Astrocyte (in vitro differentiated cells and primary cell): Measurements from ENCODE around the gene ZFP91. TPM values are rescaled to one million over a fixed set of nuclear protein-coding genes. Genes with fewer than 3 reads are reported as not detected.

ENCODE experiments used
- DNase-seq: peaks from one replicate; pipeline ENCODE4 v3.0.0-alpha.2; 2010; ENCODE audit warnings: low read depth
- FAIRE-seq: peaks from 2 replicates; lab custom pipeline; 2011; peaks lifted over from hg19 to GRCh38; lab: Jason Lieb, UNC
- H2AFZ ChIP-seq: 2 replicates; pipeline ENCODE4 v1.6.0; 2012; ENCODE audit warnings: low read depth, low read length, inconsistent platforms
- H3K27ac ChIP-seq: 2 replicates; pipeline ENCODE4 v1.5.1; 2011; ENCODE audit warnings: low read depth, low read length, inconsistent platforms
- H3K27me3 ChIP-seq: 2 replicates; pipeline ENCODE4 v1.6.0; 2011; ENCODE audit warnings: low read length, inconsistent platforms; ENCODE audit not compliant: insufficient read depth
- H3K36me3 ChIP-seq: 2 replicates; pipeline ENCODE4 v1.5.1; 2011; ENCODE audit warnings: low read length, inconsistent platforms; ENCODE audit not compliant: insufficient read depth
- H3K4me1 ChIP-seq: 2 replicates; pipeline ENCODE4 v1.5.1; 2011; ENCODE audit warnings: low read length, inconsistent platforms; ENCODE audit not compliant: insufficient read depth
- H3K4me2 ChIP-seq: 2 replicates; pipeline ENCODE4 v1.6.0; 2012; ENCODE audit warnings: low read length, inconsistent platforms
- H3K4me3 ChIP-seq: 2 replicates; pipeline ENCODE4 v1.5.1; 2011; ENCODE audit warnings: low read depth, mild to moderate bottlenecking, low read length, inconsistent platforms; ENCODE audit not compliant: insufficient read depth
- H3K79me2 ChIP-seq: 2 replicates; pipeline ENCODE4 v1.6.0; 2012; ENCODE audit warnings: mild to moderate bottlenecking, low read length, inconsistent platforms; ENCODE audit not compliant: insufficient read depth
- H3K9ac ChIP-seq: 2 replicates; pipeline ENCODE4 v1.6.0; 2012; ENCODE audit warnings: mild to moderate bottlenecking, low read length, inconsistent platforms
- H3K9me3 ChIP-seq: 2 replicates; pipeline ENCODE4 v1.5.1; 2012; ENCODE audit warnings: low read depth, mild to moderate bottlenecking, low read length, inconsistent platforms; ENCODE audit not compliant: insufficient read depth
- H4K20me1 ChIP-seq: 2 replicates; pipeline ENCODE4 v1.6.0; 2012; ENCODE audit warnings: low read length, inconsistent platforms; ENCODE audit not compliant: insufficient read depth
- H3K27ac Mint-ChIP-seq: one replicate; pipeline ENCODE4 v1.8.0; 2021; ENCODE audit warnings: mild to moderate bottlenecking, mixed read lengths; ENCODE audit not compliant: unreplicated experiment
- H3K27me3 Mint-ChIP-seq: one replicate; pipeline ENCODE4 v1.8.0; 2021; ENCODE audit warnings: low read depth, mixed read lengths; ENCODE audit not compliant: unreplicated experiment
- H3K36me3 Mint-ChIP-seq: one replicate; pipeline ENCODE4 v1.8.0; 2021; ENCODE audit warnings: low read depth, mixed read lengths; ENCODE audit not compliant: unreplicated experiment
- H3K4me1 Mint-ChIP-seq: one replicate; pipeline ENCODE4 v1.8.0; 2021; ENCODE audit warnings: low read depth, mixed read lengths; ENCODE audit not compliant: unreplicated experiment
- H3K4me3 Mint-ChIP-seq: one replicate; pipeline ENCODE4 v1.8.0; 2021; ENCODE audit warnings: mild to moderate bottlenecking, moderate library complexity, mixed read lengths; ENCODE audit not compliant: unreplicated experiment
- H3K9me3 Mint-ChIP-seq: one replicate; pipeline ENCODE4 v1.8.0; 2021; ENCODE audit warnings: mild to moderate bottlenecking, mixed read lengths; ENCODE audit not compliant: unreplicated experiment
- EZH2 ChIP-seq: IDR thresholded peaks from 2 replicates; pipeline ENCODE4 v1.6.1; 2012; ENCODE audit warnings: mild to moderate bottlenecking, low read length, inconsistent platforms; ENCODE audit not compliant: insufficient read depth
- total RNA-seq: library from RNA; stranded (reverse); gene quantifications from 2 replicates; pipeline ENCODE4 v1.2.1, GENCODE V29; 2021
- TF ChIP-seq, protein P1 (sequence below): IDR thresholded peaks from 2 replicates; pipeline ENCODE4 v1.5.1; 2011; ENCODE audit warnings: low read depth, mild to moderate bottlenecking, inconsistent platforms, low read length, moderate library complexity; ENCODE audit not compliant: insufficient read depth

The ZFP91 gene
- total RNA-seq, 1 donor from 2014 or later = 40.1 TPM

DNA sequence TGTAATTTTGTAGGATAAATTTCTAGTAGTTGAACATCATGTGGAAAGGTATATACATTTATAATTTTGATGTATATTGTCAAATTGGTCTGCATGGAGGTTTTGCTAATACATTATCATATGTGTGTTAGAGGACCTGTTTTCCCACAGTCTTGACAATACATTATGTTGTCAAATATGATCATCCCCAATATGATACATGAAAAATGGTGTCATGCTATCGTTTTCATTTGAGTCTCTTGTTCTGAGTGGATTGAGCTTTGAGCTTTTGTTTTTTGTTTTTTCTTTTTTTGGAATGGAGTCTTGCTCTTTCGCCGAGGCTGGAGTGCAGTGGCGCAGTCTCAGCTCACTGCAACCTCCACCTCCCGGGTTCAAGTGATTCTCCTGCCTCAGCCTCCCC is 29.5 kb downstream of the ZFP91 start:
- Mint-ChIP-seq H3K27me3 (no peaks in the 10 kb centered on the region), H3K27ac (no peak overlapping the region), H3K36me3 (peaks cover 11% of the 10 kb centered on the region), H3K4me1 (no peaks in the 10 kb centered on the region), H3K9me3 (no peaks in the 10 kb centered on the region), H3K4me3 (no peak overlapping the region)
- no peak overlapping the region for H3K27ac ChIP-seq
- H3K27me3 ChIP-seq = no peaks in the 10 kb centered on the region
- H2AFZ ChIP-seq = no peak overlapping the region
- no peaks in the 10 kb centered on the region for H3K9me3 ChIP-seq
- H3K9ac ChIP-seq = no peak overlapping the region
- H3K79me2 ChIP-seq = peaks cover 61% of the 10 kb centered on the region
- DNase-seq = no peak
- peaks cover 60% of the 10 kb centered on the region for H4K20me1 ChIP-seq
- no peaks in the 10 kb centered on the region for H3K4me1 ChIP-seq
- FAIRE-seq = no peak
- H3K4me3 ChIP-seq = no peak overlapping the region
- H3K36me3 ChIP-seq = peaks cover 33% of the 10 kb centered on the region
- H3K4me2 ChIP-seq = no peak overlapping the region
- no peak for TF ChIP-seq EZH2
- TF ChIP-seq, protein P1, sequence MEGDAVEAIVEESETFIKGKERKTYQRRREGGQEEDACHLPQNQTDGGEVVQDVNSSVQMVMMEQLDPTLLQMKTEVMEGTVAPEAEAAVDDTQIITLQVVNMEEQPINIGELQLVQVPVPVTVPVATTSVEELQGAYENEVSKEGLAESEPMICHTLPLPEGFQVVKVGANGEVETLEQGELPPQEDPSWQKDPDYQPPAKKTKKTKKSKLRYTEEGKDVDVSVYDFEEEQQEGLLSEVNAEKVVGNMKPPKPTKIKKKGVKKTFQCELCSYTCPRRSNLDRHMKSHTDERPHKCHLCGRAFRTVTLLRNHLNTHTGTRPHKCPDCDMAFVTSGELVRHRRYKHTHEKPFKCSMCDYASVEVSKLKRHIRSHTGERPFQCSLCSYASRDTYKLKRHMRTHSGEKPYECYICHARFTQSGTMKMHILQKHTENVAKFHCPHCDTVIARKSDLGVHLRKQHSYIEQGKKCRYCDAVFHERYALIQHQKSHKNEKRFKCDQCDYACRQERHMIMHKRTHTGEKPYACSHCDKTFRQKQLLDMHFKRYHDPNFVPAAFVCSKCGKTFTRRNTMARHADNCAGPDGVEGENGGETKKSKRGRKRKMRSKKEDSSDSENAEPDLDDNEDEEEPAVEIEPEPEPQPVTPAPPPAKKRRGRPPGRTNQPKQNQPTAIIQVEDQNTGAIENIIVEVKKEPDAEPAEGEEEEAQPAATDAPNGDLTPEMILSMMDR = no peak

DNA sequence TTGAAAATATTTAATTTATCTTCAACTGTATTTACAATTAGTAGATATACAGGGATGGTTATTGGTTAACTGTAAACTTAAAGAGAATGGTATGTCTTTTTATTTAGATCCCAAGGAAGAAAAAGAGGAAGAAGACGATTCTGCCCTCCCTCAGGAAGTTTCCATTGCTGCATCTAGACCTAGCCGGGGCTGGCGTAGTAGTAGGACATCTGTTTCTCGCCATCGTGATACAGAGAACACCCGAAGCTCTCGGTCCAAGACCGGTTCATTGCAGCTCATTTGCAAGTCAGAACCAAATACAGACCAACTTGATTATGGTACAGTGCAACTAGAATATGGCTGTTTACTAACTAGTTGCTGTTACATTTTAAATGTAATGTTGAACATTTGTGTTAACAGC is 30.9 kb downstream of the ZFP91 start:
- Histone ChIP-seq H3K9ac (no peak overlapping the region), H3K4me2 (no peak overlapping the region), H3K4me3 (no peak overlapping the region), H3K4me1 (no peaks in the 10 kb centered on the region), H3K9me3 (no peaks in the 10 kb centered on the region), H2AFZ (no peak overlapping the region), H3K36me3 (peaks cover 45% of the 10 kb centered on the region), H3K79me2 (peaks cover 48% of the 10 kb centered on the region), H4K20me1 (peaks cover 49% of the 10 kb centered on the region), H3K27ac (no peak overlapping the region), H3K27me3 (no peaks in the 10 kb centered on the region)
- no peaks in the 10 kb centered on the region for H3K9me3 Mint-ChIP-seq
- H3K36me3 Mint-ChIP-seq = peaks cover 9% of the 10 kb centered on the region
- H3K4me1 Mint-ChIP-seq = no peaks in the 10 kb centered on the region
- no peak for TF ChIP-seq EZH2
- TF ChIP-seq, protein P1 = no peak
- FAIRE-seq (no peak), DNase-seq (no peak)
- no peaks in the 10 kb centered on the region for H3K27me3 Mint-ChIP-seq
- H3K27ac Mint-ChIP-seq = no peak overlapping the region
- no peak overlapping the region for H3K4me3 Mint-ChIP-seq

DNA sequence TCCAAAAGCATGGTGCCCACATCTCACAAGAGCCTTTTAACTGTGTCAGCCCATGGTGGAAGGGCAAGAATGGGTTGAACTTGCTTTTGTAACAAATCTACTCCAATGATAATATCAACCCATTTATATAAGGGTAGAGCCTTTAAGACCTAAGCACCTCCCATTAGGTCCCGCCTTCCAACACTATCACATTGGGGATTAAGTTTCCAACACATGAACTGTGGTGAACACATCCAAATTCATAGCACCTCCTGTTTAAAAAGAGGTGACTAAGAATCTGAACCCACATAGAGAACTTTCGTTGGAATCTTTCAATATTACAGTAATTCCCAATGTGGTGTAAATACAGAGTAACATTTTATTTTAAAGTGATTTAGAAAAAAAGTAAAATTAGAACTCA is 34.4 kb downstream of the ZFP91 start:
- Mint-ChIP-seq H3K27ac (no peak overlapping the region), H3K27me3 (no peaks in the 10 kb centered on the region), H3K4me1 (peaks cover 8% of the 10 kb centered on the region), H3K9me3 (no peaks in the 10 kb centered on the region), H3K36me3 (peaks cover 13% of the 10 kb centered on the region), H3K4me3 (no peak overlapping the region)
- no peaks in the 10 kb centered on the region for H3K4me1 ChIP-seq
- no peaks in the 10 kb centered on the region for H3K27me3 ChIP-seq
- H2AFZ ChIP-seq = no peak overlapping the region
- peaks cover 39% of the 10 kb centered on the region for H4K20me1 ChIP-seq
- DNase-seq = no peak
- no peak overlapping the region for H3K27ac ChIP-seq
- H3K9me3 ChIP-seq = no peaks in the 10 kb centered on the region
- FAIRE-seq = no peak
- H3K9ac ChIP-seq = no peak overlapping the region
- TF ChIP-seq, protein P1 = no peak
- TF ChIP-seq EZH2 = no peak
- peaks cover 12% of the 10 kb centered on the region for H3K79me2 ChIP-seq
- peaks cover 62% of the 10 kb centered on the region for H3K36me3 ChIP-seq
- no peak overlapping the region for H3K4me3 ChIP-seq
- H3K4me2 ChIP-seq = no peak overlapping the region
